Vagina (tissue), 2 donors: Measurements from ENCODE around the gene PLCL1.

Source experiments
- CTCF ChIP-seq, 3 experiments: fragments of 450-650 bp in 2 of 3; fragments of 200-600 bp in 1 of 3; sonication (generic) in 1 of 3; IDR thresholded peaks; one replicate each; pipeline ENCODE4 v1.5.1; 2017 to 2019; ENCODE audit warnings: antibody characterized with exemption in 3 of 3, mild to moderate bottlenecking in 2 of 3, moderate library complexity in 2 of 3
- POLR2A ChIP-seq, 2 donors: fragments of 450-650 bp; IDR thresholded peaks; one replicate each; pipeline ENCODE4 v1.6.1; 2017; ENCODE audit warnings: antibody characterized with exemption in 2 of 2, mild to moderate bottlenecking in 2 of 2, moderate library complexity in 2 of 2

GRCh38 chr2:197814526-197814925 is 10.1 kb downstream of the PLCL1 start:
- TF ChIP-seq POLR2A (IDR thresholded peaks at IDR 0.05): no peak
- no peak for TF ChIP-seq CTCF (IDR thresholded peaks at IDR 0.05)
